ENCODE data around the gene CERKL.

Gene CERKL

GRCh38 chr2:181566334-181567032 lies 90.4 kb downstream of the CERKL start:
- Histone ChIP-seq H3K4me2 (ENCODE audit: low read length) (no peak overlapping the region), H3K4me3 (ENCODE audit: low read length) (no peak overlapping the region), H3K9ac (ENCODE audit: low read depth, low read length) (no peak overlapping the region), H3K36me3 (ENCODE audit: insufficient read depth, low read length) (no peaks in the 10 kb centered on the region), H3K4me1 (ENCODE audit: control insufficient read depth, insufficient read depth, low read length) (no peaks in the 10 kb centered on the region), H3K27me3 (ENCODE audit: control insufficient read depth, insufficient read depth, low read length) (no peaks in the 10 kb centered on the region), H3K9me3 (replicated peaks; ENCODE audit: low read length) (no peaks in the 10 kb centered on the region)

DNA sequence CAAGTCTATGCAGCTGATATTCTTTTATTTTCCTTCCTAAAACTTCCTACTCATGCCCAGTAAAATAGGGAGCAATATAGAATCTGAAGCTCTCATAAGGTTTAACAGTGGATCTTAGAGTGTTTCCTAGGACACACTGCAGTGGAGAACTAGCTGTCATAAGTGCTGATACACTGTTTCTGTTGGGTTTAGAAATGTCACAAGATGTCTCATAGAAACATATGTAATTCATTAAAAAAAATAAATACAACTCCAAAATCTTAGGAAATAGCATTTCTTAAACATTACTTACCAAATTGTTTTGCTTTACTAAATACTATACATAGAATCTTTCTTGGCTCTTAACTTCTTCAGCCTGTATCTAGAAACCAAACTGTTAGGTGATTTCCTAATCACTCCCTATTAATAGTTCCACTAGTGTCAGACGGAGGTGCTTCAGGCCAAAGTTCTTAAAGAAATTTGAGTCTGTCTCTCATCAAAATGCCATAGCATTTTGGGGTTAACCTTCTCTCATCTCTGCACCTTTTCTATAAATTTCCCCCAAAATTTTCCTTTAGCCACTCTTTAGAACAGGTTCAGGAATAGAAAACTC lies 93.7 kb downstream of the CERKL start:
- no peak overlapping the region for H3K4me2 ChIP-seq (ENCODE audit: low read length)
- no peaks in the 10 kb centered on the region for H3K9me3 ChIP-seq (replicated peaks; ENCODE audit: low read length)
- no peaks in the 10 kb centered on the region for H3K4me1 ChIP-seq (ENCODE audit: control insufficient read depth, insufficient read depth, low read length)
- no peak overlapping the region for H3K4me3 ChIP-seq (ENCODE audit: low read length)
- H3K36me3 ChIP-seq (ENCODE audit: insufficient read depth, low read length), result no peaks in the 10 kb centered on the region
- no peaks in the 10 kb centered on the region for H3K27me3 ChIP-seq (ENCODE audit: control insufficient read depth, insufficient read depth, low read length)
- no peak overlapping the region for H3K9ac ChIP-seq (ENCODE audit: low read depth, low read length)

GRCh38 chr2:181558371-181558770 lies 98.5 kb downstream of the CERKL start:
- Histone ChIP-seq H3K9me3 (replicated peaks; ENCODE audit: low read length) (no peaks in the 10 kb centered on the region), H3K4me1 (ENCODE audit: control insufficient read depth, insufficient read depth, low read length) (no peaks in the 10 kb centered on the region), H3K27me3 (ENCODE audit: control insufficient read depth, insufficient read depth, low read length) (no peaks in the 10 kb centered on the region), H3K4me2 (ENCODE audit: low read length) (no peak overlapping the region), H3K36me3 (ENCODE audit: insufficient read depth, low read length) (no peaks in the 10 kb centered on the region), H3K9ac (ENCODE audit: low read depth, low read length) (no peak overlapping the region), H3K4me3 (ENCODE audit: low read length) (no peak overlapping the region)

- no peak overlapping the region for H3K4me3 ChIP-seq (ENCODE audit: low read length)
- no peak overlapping the region for H3K9ac ChIP-seq (ENCODE audit: low read depth, low read length)
- no peaks in the 10 kb centered on the region for H3K4me1 ChIP-seq (ENCODE audit: control insufficient read depth, insufficient read depth, low read length)
Observed at GRCh38 chr2:181554061-181554830, 102.7 kb downstream of the CERKL start.

DNA sequence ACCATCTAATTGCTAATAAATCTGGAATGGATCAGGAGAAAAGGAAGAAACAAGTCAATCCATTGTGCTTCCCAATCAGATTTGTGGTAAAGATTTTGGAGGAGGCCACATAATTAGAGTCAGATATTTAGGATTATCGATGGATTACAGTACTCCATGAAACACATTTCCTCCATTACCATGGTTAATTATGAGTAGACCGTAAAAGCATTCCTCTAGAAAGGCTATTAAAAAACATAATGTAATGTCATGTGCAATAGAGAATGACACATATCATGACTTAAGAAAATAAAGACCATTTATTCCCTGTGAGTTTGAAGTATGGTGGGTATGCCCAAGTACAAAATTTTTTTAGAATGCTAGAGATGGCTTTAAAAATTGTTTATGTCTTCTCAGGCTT lies 103.7 kb downstream of the CERKL start:
- H3K27me3 ChIP-seq (ENCODE audit: control insufficient read depth, insufficient read depth, low read length), result no peaks in the 10 kb centered on the region
- no peaks in the 10 kb centered on the region for H3K36me3 ChIP-seq (ENCODE audit: insufficient read depth, low read length)
- H3K9me3 ChIP-seq (replicated peaks; ENCODE audit: low read length), result no peaks in the 10 kb centered on the region
- no peak overlapping the region for H3K4me3 ChIP-seq (ENCODE audit: low read length)
- H3K4me1 ChIP-seq (ENCODE audit: control insufficient read depth, insufficient read depth, low read length), result no peaks in the 10 kb centered on the region
- no peak overlapping the region for H3K9ac ChIP-seq (ENCODE audit: low read depth, low read length)
- H3K4me2 ChIP-seq (ENCODE audit: low read length), result no peak overlapping the region

More at GRCh38 chr2:181554061-181554830, 102.7 kb downstream of the CERKL start:
- Histone ChIP-seq H3K27me3 (ENCODE audit: control insufficient read depth, insufficient read depth, low read length) (no peaks in the 10 kb centered on the region), H3K9me3 (replicated peaks; ENCODE audit: low read length) (no peaks in the 10 kb centered on the region), H3K36me3 (ENCODE audit: insufficient read depth, low read length) (no peaks in the 10 kb centered on the region), H3K4me2 (ENCODE audit: low read length) (no peak overlapping the region)

GRCh38 chr2:181552808-181553207 lies 104.1 kb downstream of the CERKL start:
- H3K36me3 ChIP-seq (ENCODE audit: insufficient read depth, low read length), result no peaks in the 10 kb centered on the region
- no peaks in the 10 kb centered on the region for H3K27me3 ChIP-seq (ENCODE audit: control insufficient read depth, insufficient read depth, low read length)
- H3K4me3 ChIP-seq (ENCODE audit: low read length), result no peak overlapping the region
- no peak overlapping the region for H3K4me2 ChIP-seq (ENCODE audit: low read length)
- H3K9me3 ChIP-seq (replicated peaks; ENCODE audit: low read length), result no peaks in the 10 kb centered on the region
- no peaks in the 10 kb centered on the region for H3K4me1 ChIP-seq (ENCODE audit: control insufficient read depth, insufficient read depth, low read length)
- H3K9ac ChIP-seq (ENCODE audit: low read depth, low read length), result no peak overlapping the region

- H3K9me3 ChIP-seq (replicated peaks; ENCODE audit: low read length), result no peaks in the 10 kb centered on the region
- no peak overlapping the region for H3K4me3 ChIP-seq (ENCODE audit: low read length)
- H3K36me3 ChIP-seq (ENCODE audit: insufficient read depth, low read length), result no peaks in the 10 kb centered on the region
- H3K27me3 ChIP-seq (ENCODE audit: control insufficient read depth, insufficient read depth, low read length), result no peaks in the 10 kb centered on the region
- H3K9ac ChIP-seq (ENCODE audit: low read depth, low read length), result no peak overlapping the region
- H3K4me1 ChIP-seq (ENCODE audit: control insufficient read depth, insufficient read depth, low read length), result peaks cover 12% of the 10 kb centered on the region
- peak overlapping the region; percentile 32 for H3K4me2 ChIP-seq (ENCODE audit: low read length)
Observed at GRCh38 chr2:181546086-181546485, 110.8 kb downstream of the CERKL start.

- no peaks in the 10 kb centered on the region for H3K27me3 ChIP-seq (ENCODE audit: control insufficient read depth, insufficient read depth, low read length)
- H3K9me3 ChIP-seq (replicated peaks; ENCODE audit: low read length), result no peaks in the 10 kb centered on the region
- peaks cover 7% of the 10 kb centered on the region for H3K36me3 ChIP-seq (ENCODE audit: insufficient read depth, low read length)
- H3K4me3 ChIP-seq (ENCODE audit: low read length), result no peak overlapping the region
- H3K4me2 ChIP-seq (ENCODE audit: low read length), result no peak overlapping the region
- no peak overlapping the region for H3K9ac ChIP-seq (ENCODE audit: low read depth, low read length)
- H3K4me1 ChIP-seq (ENCODE audit: control insufficient read depth, insufficient read depth, low read length), result peaks cover 12% of the 10 kb centered on the region
Observed at GRCh38 chr2:181542170-181542569, 114.7 kb downstream of the CERKL start.

DNA sequence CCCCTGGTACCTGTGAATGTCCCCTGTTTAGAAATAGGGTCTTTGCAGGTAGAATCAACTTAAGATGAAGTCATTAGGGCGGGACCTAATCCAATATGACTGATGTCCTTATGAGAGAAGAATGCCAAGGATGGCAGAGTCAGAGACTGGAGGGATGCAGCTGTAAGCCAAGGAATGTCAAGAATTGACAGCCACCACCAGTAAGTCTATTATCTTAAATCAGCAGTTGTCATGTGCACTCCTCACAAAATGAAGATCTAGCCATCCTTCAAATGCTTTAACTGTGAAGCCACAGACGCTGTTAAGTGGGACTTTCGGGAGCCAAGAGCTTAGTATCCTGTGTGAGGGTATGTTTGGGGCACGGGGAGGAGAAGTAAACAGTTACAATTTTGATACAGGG lies 116.5 kb downstream of the CERKL start:
- H3K4me2 ChIP-seq (ENCODE audit: low read length), result no peak overlapping the region
- H3K4me3 ChIP-seq (ENCODE audit: low read length), result no peak overlapping the region
- no peaks in the 10 kb centered on the region for H3K27me3 ChIP-seq (ENCODE audit: control insufficient read depth, insufficient read depth, low read length)
- no peak overlapping the region for H3K9ac ChIP-seq (ENCODE audit: low read depth, low read length)
- peaks cover under 1% of the 10 kb centered on the region for H3K4me1 ChIP-seq (ENCODE audit: control insufficient read depth, insufficient read depth, low read length)
- no peaks in the 10 kb centered on the region for H3K9me3 ChIP-seq (replicated peaks; ENCODE audit: low read length)
- peaks cover 7% of the 10 kb centered on the region for H3K36me3 ChIP-seq (ENCODE audit: insufficient read depth, low read length)

DNA sequence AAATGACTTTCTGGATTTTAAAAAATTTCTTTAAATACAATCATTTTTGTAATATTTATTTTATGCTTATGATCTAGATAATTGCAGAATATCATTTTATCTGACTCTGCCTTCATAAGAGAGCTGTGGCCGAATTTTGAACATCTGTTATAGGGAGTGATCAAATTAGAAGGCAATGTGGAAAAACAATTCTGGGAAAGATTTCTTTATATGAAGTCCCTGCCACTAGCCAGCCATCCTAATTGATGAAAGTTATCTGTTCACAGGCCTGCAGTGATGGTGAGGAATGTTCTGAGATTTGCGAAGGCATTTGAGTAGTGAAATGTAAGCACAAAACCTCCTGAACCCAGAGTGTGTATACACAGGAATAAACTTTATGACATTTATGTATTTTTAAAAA lies 120.2 kb downstream of the CERKL start:
- Histone ChIP-seq H3K4me3 (ENCODE audit: low read length) (no peak overlapping the region), H3K27me3 (ENCODE audit: control insufficient read depth, insufficient read depth, low read length) (no peaks in the 10 kb centered on the region), H3K9ac (ENCODE audit: low read depth, low read length) (no peak overlapping the region), H3K4me1 (ENCODE audit: control insufficient read depth, insufficient read depth, low read length) (no peaks in the 10 kb centered on the region), H3K4me2 (ENCODE audit: low read length) (no peak overlapping the region), H3K9me3 (replicated peaks; ENCODE audit: low read length) (no peaks in the 10 kb centered on the region), H3K36me3 (ENCODE audit: insufficient read depth, low read length) (peaks cover 19% of the 10 kb centered on the region)

DNA sequence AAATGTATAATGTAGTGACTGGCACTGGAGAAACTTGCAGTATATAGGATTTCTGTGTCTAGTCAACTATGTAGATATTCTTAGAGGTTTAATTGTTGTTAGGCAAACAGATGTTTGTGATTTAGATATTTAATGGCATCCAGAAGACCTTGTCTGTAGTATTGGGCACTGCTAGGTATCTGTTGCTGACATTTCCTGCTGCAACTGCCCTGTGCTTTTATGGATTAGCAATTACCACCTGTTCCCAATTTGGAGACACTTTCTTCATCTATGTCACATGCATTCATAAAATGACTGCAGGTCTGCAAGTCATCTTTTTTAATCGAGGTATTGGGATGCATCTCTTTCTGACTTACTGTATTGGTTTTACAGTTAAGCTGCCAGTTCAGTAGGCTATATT lies 128.5 kb downstream of the CERKL start:
- H3K9ac ChIP-seq (ENCODE audit: low read depth, low read length), result no peak overlapping the region
- H3K36me3 ChIP-seq (ENCODE audit: insufficient read depth, low read length), result peaks cover 23% of the 10 kb centered on the region
- H3K9me3 ChIP-seq (replicated peaks; ENCODE audit: low read length), result no peaks in the 10 kb centered on the region

More for the DNA sequence above, 128.5 kb downstream of the CERKL start:
- no peaks in the 10 kb centered on the region for H3K4me1 ChIP-seq (ENCODE audit: control insufficient read depth, insufficient read depth, low read length)
- H3K27me3 ChIP-seq (ENCODE audit: control insufficient read depth, insufficient read depth, low read length), result no peaks in the 10 kb centered on the region
- H3K4me2 ChIP-seq (ENCODE audit: low read length), result no peak overlapping the region
- H3K4me3 ChIP-seq (ENCODE audit: low read length), result no peak overlapping the region

All from skeletal muscle satellite cell (primary cell).